Ishikawa (cell line): ENCODE measurements around the gene STK32C.

Source experiments
- CREB1 ChIP-seq: IDR thresholded peaks from 2 replicates; pipeline ENCODE4 v1.6.1; 2012; ENCODE audit warnings: low read depth
- EP300 ChIP-seq: IDR thresholded peaks from 2 replicates; pipeline ENCODE4 v1.6.1; 2012; ENCODE audit warnings: borderline replicate concordance

- TF ChIP-seq EP300 (no peak), CREB1 (no peak)
Observed at GRCh38 chr10:132350946-132351345, 43.2 kb upstream of the STK32C start.
